GM12801 (cell line): Measurements from ENCODE around the gene CRKL.

Source experiments
- CTCF ChIP-seq: IDR thresholded peaks from one replicate; pipeline ENCODE4 v1.5.1; 2011; ENCODE audit warnings: control low read depth; ENCODE audit not compliant: insufficient read length; ENCODE audit errors: extremely low read depth

The CRKL gene

GRCh38 chr22:20916916-20917810, at the start of gene CRKL:
CRKL (plus strand) TSS chr22:20917407; CDS start chr22:20917935, 528 bp downstream.
- no peak for TF ChIP-seq CTCF

GRCh38 chr22:20868025-20868962, 48.9 kb upstream of the CRKL start:
- no peak for TF ChIP-seq CTCF

- no peak for TF ChIP-seq CTCF
Measured at GRCh38 chr22:20869234-20869633, 48.0 kb upstream of the CRKL start.

- no peak for TF ChIP-seq CTCF
Measured at GRCh38 chr22:20873214-20873613, 44.0 kb upstream of the CRKL start.

- TF ChIP-seq CTCF, result no peak
Measured at GRCh38 chr22:20875296-20875695, 41.9 kb upstream of the CRKL start.

- no peak for TF ChIP-seq CTCF
Measured at GRCh38 chr22:20877715-20878114, 39.5 kb upstream of the CRKL start.

- no peak for TF ChIP-seq CTCF
Measured at GRCh38 chr22:20881231-20881630, 36.0 kb upstream of the CRKL start.
